Mesothelial cell of epicardium (in vitro differentiated cells): ENCODE data around the gene TMEM39B. TPM values are rescaled to one million over a fixed set of nuclear protein-coding genes. Genes with fewer than 3 reads are reported as not detected.

Experiments
- DNase-seq, 2 experiments: peaks; one replicate each; pipeline ENCODE4 v3.0.0; 2021; ENCODE audit warnings: low spot score in 2 of 2; ENCODE audit not compliant: unreplicated experiment in 2 of 2
- H3K27ac Mint-ChIP-seq: 2 replicates; pipeline ENCODE4 v1.8.0; 2021; ENCODE audit warnings: mixed read lengths
- H3K27me3 Mint-ChIP-seq: 2 replicates; pipeline ENCODE4 v1.8.0; 2021; ENCODE audit warnings: low read depth, mixed read lengths
- H3K36me3 Mint-ChIP-seq: 2 replicates; pipeline ENCODE4 v1.8.0; 2021; ENCODE audit warnings: mixed read lengths
- H3K4me1 Mint-ChIP-seq: 2 replicates; pipeline ENCODE4 v1.8.0; 2021; ENCODE audit warnings: mixed read lengths
- H3K4me3 Mint-ChIP-seq: 2 replicates; pipeline ENCODE4 v1.8.0; 2021; ENCODE audit warnings: mild to moderate bottlenecking, moderate library complexity, mixed read lengths
- H3K9me3 Mint-ChIP-seq: 2 replicates; pipeline ENCODE4 v1.8.0; 2021; ENCODE audit warnings: mixed read lengths
- total RNA-seq: library from RNA; stranded (reverse); gene quantifications from 3 replicates; pipeline ENCODE4 v1.2.1, GENCODE V29; 2021
- TF ChIP-seq, protein P1 (sequence below): fragments of 200-600 bp; sonication (generic); IDR thresholded peaks from one replicate; pipeline ENCODE4 v1.5.0; 2021; ENCODE audit warnings: antibody characterized with exemption; ENCODE audit not compliant: unreplicated experiment

Gene TMEM39B
- total RNA-seq, 1 donor from 2014 or later: 23.5 TPM

- peak overlapping the region; percentile 61 for H3K27ac Mint-ChIP-seq
- TF ChIP-seq, protein P1, sequence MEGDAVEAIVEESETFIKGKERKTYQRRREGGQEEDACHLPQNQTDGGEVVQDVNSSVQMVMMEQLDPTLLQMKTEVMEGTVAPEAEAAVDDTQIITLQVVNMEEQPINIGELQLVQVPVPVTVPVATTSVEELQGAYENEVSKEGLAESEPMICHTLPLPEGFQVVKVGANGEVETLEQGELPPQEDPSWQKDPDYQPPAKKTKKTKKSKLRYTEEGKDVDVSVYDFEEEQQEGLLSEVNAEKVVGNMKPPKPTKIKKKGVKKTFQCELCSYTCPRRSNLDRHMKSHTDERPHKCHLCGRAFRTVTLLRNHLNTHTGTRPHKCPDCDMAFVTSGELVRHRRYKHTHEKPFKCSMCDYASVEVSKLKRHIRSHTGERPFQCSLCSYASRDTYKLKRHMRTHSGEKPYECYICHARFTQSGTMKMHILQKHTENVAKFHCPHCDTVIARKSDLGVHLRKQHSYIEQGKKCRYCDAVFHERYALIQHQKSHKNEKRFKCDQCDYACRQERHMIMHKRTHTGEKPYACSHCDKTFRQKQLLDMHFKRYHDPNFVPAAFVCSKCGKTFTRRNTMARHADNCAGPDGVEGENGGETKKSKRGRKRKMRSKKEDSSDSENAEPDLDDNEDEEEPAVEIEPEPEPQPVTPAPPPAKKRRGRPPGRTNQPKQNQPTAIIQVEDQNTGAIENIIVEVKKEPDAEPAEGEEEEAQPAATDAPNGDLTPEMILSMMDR: no peak
- H3K27me3 Mint-ChIP-seq: no peaks in the 10 kb centered on the region
- no peak overlapping the region for H3K4me3 Mint-ChIP-seq
- no peak for DNase-seq
- peaks cover 55% of the 10 kb centered on the region for H3K36me3 Mint-ChIP-seq
- no peaks in the 10 kb centered on the region for H3K9me3 Mint-ChIP-seq
- no peaks in the 10 kb centered on the region for H3K4me1 Mint-ChIP-seq
Observed at GRCh38 chr1:32047701-32048100, 25.0 kb upstream of the TMEM39B start.

DNA sequence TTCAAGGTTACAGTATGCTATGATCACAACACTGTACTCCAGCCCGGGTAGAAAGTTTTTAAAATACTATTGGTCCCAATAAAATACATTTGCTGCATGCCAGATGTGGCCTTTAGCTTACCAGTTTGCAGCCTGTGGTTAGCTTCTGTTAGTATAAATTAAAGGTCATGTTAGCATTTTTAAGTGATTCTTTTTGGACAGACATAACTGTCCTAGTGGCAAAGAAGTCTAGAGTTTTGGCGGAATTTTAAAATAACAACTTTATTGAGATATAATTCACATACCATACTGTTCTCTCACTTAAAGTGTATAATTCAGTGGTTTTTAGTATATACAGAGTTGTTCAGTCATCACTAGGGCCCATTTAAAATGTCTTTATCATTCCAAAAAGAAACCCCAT, 24.3 kb upstream of the TMEM39B start:
- Mint-ChIP-seq H3K4me3 (no peak overlapping the region), H3K27me3 (no peaks in the 10 kb centered on the region), H3K9me3 (no peaks in the 10 kb centered on the region), H3K27ac (peak overlapping the region; percentile 61), H3K36me3 (peaks cover 53% of the 10 kb centered on the region), H3K4me1 (no peaks in the 10 kb centered on the region)
- DNase-seq: no peak
- TF ChIP-seq, protein P1: no peak

GRCh38 chr1:32051706-32052105, 21.0 kb upstream of the TMEM39B start:
- no peak for DNase-seq
- H3K27ac Mint-ChIP-seq: peak overlapping the region; percentile 45
- TF ChIP-seq, protein P1: no peak
- no peaks in the 10 kb centered on the region for H3K9me3 Mint-ChIP-seq
- no peak overlapping the region for H3K4me3 Mint-ChIP-seq
- H3K4me1 Mint-ChIP-seq: no peaks in the 10 kb centered on the region
- no peaks in the 10 kb centered on the region for H3K27me3 Mint-ChIP-seq
- peaks cover 49% of the 10 kb centered on the region for H3K36me3 Mint-ChIP-seq

DNA sequence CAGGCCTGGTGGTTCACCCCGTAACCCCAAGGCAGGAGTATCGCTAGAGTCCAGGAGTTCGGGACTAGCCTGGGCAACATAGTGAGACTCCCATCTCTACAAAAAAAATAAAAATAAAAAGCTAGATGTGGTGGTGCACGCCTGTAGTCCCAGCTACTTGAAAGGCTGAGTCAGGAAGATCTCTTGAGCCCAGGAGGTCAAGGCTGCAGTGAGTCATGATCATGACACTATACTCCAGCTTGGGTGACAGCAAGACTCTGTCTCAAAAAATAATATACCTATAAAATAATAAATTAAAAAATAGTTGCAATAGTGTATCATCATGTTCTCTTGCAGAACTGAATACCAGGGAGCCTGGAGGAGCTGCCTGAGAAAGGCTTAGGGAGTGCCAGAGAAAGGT, 19.9 kb upstream of the TMEM39B start:
- H3K4me1 Mint-ChIP-seq: no peaks in the 10 kb centered on the region
- no peak overlapping the region for H3K27ac Mint-ChIP-seq
- no peaks in the 10 kb centered on the region for H3K9me3 Mint-ChIP-seq

DNA sequence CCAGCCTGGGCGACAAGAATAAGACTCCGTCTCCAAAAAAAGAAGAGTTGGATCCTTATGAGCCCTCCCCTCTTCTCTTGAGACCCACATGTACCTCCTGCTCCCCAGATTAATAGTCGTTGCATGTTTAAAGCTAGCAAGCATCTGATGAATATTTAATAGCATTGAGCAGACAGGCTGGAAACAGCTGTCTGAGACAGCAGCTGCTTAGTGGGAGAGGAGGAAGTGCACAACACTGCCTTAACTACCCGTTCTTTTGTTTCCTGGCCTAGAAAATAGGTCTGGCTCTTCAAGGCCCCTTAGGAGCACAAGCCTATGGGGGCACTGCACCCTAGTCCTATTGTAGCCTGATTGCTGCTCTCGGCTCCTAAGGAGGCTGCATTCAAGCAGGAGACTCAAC, 17.3 kb upstream of the TMEM39B start:
- Mint-ChIP-seq H3K4me3 (no peak overlapping the region), H3K4me1 (peaks cover 3% of the 10 kb centered on the region), H3K9me3 (no peaks in the 10 kb centered on the region), H3K36me3 (peaks cover 51% of the 10 kb centered on the region), H3K27me3 (no peaks in the 10 kb centered on the region), H3K27ac (no peak overlapping the region)
- TF ChIP-seq, protein P1: no peak
- no peak for DNase-seq

More for the DNA sequence above, 19.9 kb upstream of the TMEM39B start:
- DNase-seq: no peak
- Mint-ChIP-seq H3K4me3 (no peak overlapping the region), H3K36me3 (peaks cover 50% of the 10 kb centered on the region), H3K27me3 (no peaks in the 10 kb centered on the region)
- TF ChIP-seq, protein P1: no peak

DNA sequence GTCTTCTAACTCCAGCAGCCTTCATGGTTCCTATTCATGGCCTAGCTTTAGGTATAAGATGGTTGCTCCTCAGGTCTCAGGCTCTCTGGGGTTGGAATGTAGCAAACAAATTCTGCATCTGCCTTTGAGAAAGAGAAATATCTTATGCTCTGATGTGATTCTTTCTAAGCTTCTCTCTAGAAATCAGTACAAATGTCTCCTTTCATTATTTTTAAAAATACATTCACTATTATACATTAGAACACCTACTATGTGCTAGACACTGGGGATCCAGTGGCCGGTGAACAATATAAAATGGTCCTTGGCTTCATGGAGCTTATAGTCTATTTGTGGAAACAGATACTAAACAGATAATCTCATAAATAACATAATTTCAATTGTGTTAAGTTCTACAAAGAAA, 16.1 kb upstream of the TMEM39B start:
- Mint-ChIP-seq H3K4me3 (no peak overlapping the region), H3K27ac (no peak overlapping the region), H3K36me3 (peaks cover 55% of the 10 kb centered on the region), H3K9me3 (no peaks in the 10 kb centered on the region), H3K27me3 (no peaks in the 10 kb centered on the region), H3K4me1 (peaks cover 7% of the 10 kb centered on the region)
- TF ChIP-seq, protein P1: no peak
- DNase-seq: no peak
